Neural cell (in vitro differentiated cells): ENCODE measurements around the gene TFAP2C. TPM values are rescaled to one million over a fixed set of nuclear protein-coding genes. Genes with fewer than 3 reads are reported as not detected.
A peak's percentile ranks its signal among the peaks of the same experiment; 100 is the strongest.

Source experiments
- H2AFZ ChIP-seq: fragments of 200-600, 300-800 bp; sonication (generic), shearing (Covaris generic); 2 replicates; pipeline ENCODE4 v1.6.0; 2014; ENCODE audit warnings: low read depth, mild to moderate bottlenecking, antibody characterized with exemption, low read length, moderate library complexity
- H3F3A ChIP-seq: fragments of 200-600 bp; shearing (Covaris generic); 2 replicates; pipeline ENCODE4 v1.6.1; 2016; ENCODE audit warnings: mild to moderate bottlenecking, moderate library complexity, mixed read lengths, antibody characterized with exemption, low read length; ENCODE audit not compliant: insufficient read depth, poor library complexity, severe bottlenecking
- H3K27ac ChIP-seq: fragments of 200-600, 300-800 bp; sonication (generic), shearing (Covaris generic); 2 replicates; pipeline ENCODE4 v1.5.1; 2014; ENCODE audit warnings: mild to moderate bottlenecking, low read length, moderate library complexity
- H3K27me3 ChIP-seq: fragments of 300-800, 200-600 bp; sonication (generic), shearing (Covaris generic); 2 replicates; pipeline ENCODE4 v1.6.0; 2014; ENCODE audit warnings: mild to moderate bottlenecking, low read depth, low read length, moderate library complexity; ENCODE audit not compliant: insufficient read depth
- H3K36me3 ChIP-seq: fragments of 300-800, 200-600 bp; sonication (generic), shearing (Covaris generic); 2 replicates; pipeline ENCODE4 v1.5.1; 2014; ENCODE audit warnings: mild to moderate bottlenecking, antibody characterized with exemption, low read length, moderate library complexity; ENCODE audit not compliant: insufficient read depth
- H3K4me2 ChIP-seq: fragments of 300-800, 200-600 bp; sonication (generic), shearing (Covaris generic); 2 replicates; pipeline ENCODE4 v1.6.0; 2014; ENCODE audit warnings: mild to moderate bottlenecking, low read length
- H3K4me3 ChIP-seq: fragments of 300-800, 200-600 bp; sonication (generic), shearing (Covaris generic); 2 replicates; pipeline ENCODE4 v1.5.1; 2014; ENCODE audit warnings: mild to moderate bottlenecking, low read length, moderate library complexity
- H3K79me2 ChIP-seq: fragments of 200-600 bp; shearing (Covaris generic); replicated peaks from 2 replicates; pipeline ENCODE4 v1.6.0; 2014; ENCODE audit warnings: mild to moderate bottlenecking, low read length, moderate library complexity; ENCODE audit not compliant: insufficient read depth
- H3K9ac ChIP-seq: fragments of 300-800, 200-600 bp; sonication (generic), shearing (Covaris generic); 2 replicates; pipeline ENCODE4 v1.6.1; 2016; ENCODE audit warnings: mild to moderate bottlenecking, low read length, mixed read lengths
- H3K9me2 ChIP-seq: fragments of 200-600 bp; shearing (Covaris generic); 2 replicates; pipeline ENCODE4 v1.6.1; 2016; ENCODE audit warnings: mild to moderate bottlenecking, low read length, mixed read lengths; ENCODE audit not compliant: insufficient read depth
- H3K9me3 ChIP-seq: fragments of 200-600, 300-800 bp; sonication (generic), shearing (Covaris generic); 2 replicates; pipeline ENCODE4 v1.6.1; 2016; ENCODE audit warnings: mild to moderate bottlenecking, mixed run types, low read length, moderate library complexity, mixed read lengths
- H4K20me1 ChIP-seq: fragments of 200-600 bp; shearing (Covaris generic); 2 replicates; pipeline ENCODE4 v1.6.1; 2016; ENCODE audit warnings: mild to moderate bottlenecking, mixed run types; ENCODE audit not compliant: insufficient read depth
- EP300 ChIP-seq: fragments of 450-650 bp; conservative IDR thresholded peaks from 2 replicates; pipeline ENCODE4 v1.6.1; 2014; ENCODE audit warnings: antibody characterized with exemption, mild to moderate bottlenecking, moderate library complexity; ENCODE audit not compliant: poor library complexity, severe bottlenecking
- EZH2 ChIP-seq: fragments of 200-600, 300-800 bp; shearing (Covaris generic), sonication (generic); IDR thresholded peaks from 2 replicates; pipeline ENCODE4 v1.6.1; 2014; ENCODE audit warnings: antibody characterized with exemption, low read length, borderline replicate concordance, mild to moderate bottlenecking; ENCODE audit not compliant: insufficient read depth, poor library complexity, severe bottlenecking
- MXI1 ChIP-seq: fragments of 450-650 bp; conservative IDR thresholded peaks from 2 replicates; pipeline ENCODE4 v1.6.1; 2014; ENCODE audit warnings: antibody characterized with exemption, mild to moderate bottlenecking; ENCODE audit not compliant: poor library complexity, severe bottlenecking
- POLR2AphosphoS5 ChIP-seq: IDR thresholded peaks from 2 replicates; pipeline ENCODE4 v1.6.1; 2012
- RAD21 ChIP-seq: fragments of 450-650 bp; conservative IDR thresholded peaks from 2 replicates; pipeline ENCODE4 v1.6.1; 2014; ENCODE audit warnings: antibody characterized with exemption, mild to moderate bottlenecking, moderate library complexity
- SMC3 ChIP-seq: fragments of 450-650 bp; conservative IDR thresholded peaks from 2 replicates; pipeline ENCODE4 v1.6.1; 2014; ENCODE audit warnings: antibody characterized with exemption, mild to moderate bottlenecking, moderate library complexity; ENCODE audit not compliant: poor library complexity
- TAF1 ChIP-seq: IDR thresholded peaks from 2 replicates; pipeline ENCODE4 v1.6.1; 2012; ENCODE audit warnings: low read depth
- polyA minus RNA-seq: library from RNA; depleted of rRNA, polyadenylated mRNA; stranded (reverse); fragments of >200 nt; gene quantifications from 2 replicates; pipeline ENCODE4 v1.2.3, GENCODE V29; 2014
- polyA plus RNA-seq: library from polyadenylated mRNA; depleted of rRNA; stranded (reverse); fragments of >200 nt; gene quantifications from 2 replicates; pipeline ENCODE4 v1.2.3, GENCODE V29; 2014
- TF ChIP-seq, protein P1 (sequence below): fragments of 450-650 bp; IDR thresholded peaks from 2 replicates; pipeline ENCODE4 v1.5.1; 2014; ENCODE audit warnings: antibody characterized with exemption, mild to moderate bottlenecking, moderate library complexity; ENCODE audit not compliant: poor library complexity, severe bottlenecking
- TF ChIP-seq, protein P2 (sequence below): IDR thresholded peaks from 2 replicates; pipeline ENCODE4 v1.6.1; 2012; ENCODE audit warnings: borderline replicate concordance

TFAP2C gene
- not detected in 2 replicates for polyA plus RNA-seq
- not detected in 2 replicates for polyA minus RNA-seq

DNA sequence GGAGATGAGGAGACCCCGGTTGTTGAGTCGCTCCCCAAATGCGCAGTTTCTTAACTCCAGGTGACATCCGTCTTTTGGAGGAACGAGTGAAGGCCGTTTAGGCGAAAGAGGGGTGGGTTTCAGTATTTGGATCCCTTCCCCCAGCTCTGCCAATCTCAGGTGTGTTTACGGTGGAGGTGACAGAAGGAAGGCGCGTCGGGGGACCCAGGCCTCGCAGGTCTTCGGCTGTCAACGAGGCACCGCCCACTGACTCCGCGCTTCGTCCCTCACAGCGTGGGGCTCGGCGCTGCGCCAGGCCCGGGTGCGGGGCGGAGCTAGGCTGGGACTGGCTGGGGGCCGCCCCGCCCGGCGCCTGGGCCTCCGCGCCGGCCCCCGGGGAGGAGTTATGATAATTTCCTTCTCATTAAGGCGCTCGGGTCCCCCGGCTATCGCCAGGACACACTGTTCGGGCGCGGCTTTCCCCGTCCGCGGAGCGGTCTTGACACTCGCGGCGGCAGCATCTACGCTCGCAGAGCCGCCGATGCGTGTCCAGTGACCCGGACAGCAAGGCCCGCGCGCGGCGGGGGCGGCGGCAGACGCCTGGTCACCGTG is at the start of gene TFAP2C:
TFAP2C (plus strand) TSS at position 434 of the 591 bp plus-strand sequence. CDS start 239 bp downstream, outside the sequence.
- TF ChIP-seq POLR2AphosphoS5, result no peak
- TF ChIP-seq SMC3, result no peak
- TF ChIP-seq EP300, result no peak
- no peak for TF ChIP-seq TAF1
- TF ChIP-seq MXI1, result no peak
- no peak for TF ChIP-seq EZH2
- TF ChIP-seq, protein P1, sequence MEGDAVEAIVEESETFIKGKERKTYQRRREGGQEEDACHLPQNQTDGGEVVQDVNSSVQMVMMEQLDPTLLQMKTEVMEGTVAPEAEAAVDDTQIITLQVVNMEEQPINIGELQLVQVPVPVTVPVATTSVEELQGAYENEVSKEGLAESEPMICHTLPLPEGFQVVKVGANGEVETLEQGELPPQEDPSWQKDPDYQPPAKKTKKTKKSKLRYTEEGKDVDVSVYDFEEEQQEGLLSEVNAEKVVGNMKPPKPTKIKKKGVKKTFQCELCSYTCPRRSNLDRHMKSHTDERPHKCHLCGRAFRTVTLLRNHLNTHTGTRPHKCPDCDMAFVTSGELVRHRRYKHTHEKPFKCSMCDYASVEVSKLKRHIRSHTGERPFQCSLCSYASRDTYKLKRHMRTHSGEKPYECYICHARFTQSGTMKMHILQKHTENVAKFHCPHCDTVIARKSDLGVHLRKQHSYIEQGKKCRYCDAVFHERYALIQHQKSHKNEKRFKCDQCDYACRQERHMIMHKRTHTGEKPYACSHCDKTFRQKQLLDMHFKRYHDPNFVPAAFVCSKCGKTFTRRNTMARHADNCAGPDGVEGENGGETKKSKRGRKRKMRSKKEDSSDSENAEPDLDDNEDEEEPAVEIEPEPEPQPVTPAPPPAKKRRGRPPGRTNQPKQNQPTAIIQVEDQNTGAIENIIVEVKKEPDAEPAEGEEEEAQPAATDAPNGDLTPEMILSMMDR, result no peak
- TF ChIP-seq, protein P2, sequence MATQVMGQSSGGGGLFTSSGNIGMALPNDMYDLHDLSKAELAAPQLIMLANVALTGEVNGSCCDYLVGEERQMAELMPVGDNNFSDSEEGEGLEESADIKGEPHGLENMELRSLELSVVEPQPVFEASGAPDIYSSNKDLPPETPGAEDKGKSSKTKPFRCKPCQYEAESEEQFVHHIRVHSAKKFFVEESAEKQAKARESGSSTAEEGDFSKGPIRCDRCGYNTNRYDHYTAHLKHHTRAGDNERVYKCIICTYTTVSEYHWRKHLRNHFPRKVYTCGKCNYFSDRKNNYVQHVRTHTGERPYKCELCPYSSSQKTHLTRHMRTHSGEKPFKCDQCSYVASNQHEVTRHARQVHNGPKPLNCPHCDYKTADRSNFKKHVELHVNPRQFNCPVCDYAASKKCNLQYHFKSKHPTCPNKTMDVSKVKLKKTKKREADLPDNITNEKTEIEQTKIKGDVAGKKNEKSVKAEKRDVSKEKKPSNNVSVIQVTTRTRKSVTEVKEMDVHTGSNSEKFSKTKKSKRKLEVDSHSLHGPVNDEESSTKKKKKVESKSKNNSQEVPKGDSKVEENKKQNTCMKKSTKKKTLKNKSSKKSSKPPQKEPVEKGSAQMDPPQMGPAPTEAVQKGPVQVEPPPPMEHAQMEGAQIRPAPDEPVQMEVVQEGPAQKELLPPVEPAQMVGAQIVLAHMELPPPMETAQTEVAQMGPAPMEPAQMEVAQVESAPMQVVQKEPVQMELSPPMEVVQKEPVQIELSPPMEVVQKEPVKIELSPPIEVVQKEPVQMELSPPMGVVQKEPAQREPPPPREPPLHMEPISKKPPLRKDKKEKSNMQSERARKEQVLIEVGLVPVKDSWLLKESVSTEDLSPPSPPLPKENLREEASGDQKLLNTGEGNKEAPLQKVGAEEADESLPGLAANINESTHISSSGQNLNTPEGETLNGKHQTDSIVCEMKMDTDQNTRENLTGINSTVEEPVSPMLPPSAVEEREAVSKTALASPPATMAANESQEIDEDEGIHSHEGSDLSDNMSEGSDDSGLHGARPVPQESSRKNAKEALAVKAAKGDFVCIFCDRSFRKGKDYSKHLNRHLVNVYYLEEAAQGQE, result no peak
- TF ChIP-seq RAD21, result no peak
- Histone ChIP-seq H3K9ac (no peak within 1 kb of the TSS), H3K79me2 (no peaks in the 10 kb centered on the region), H3K9me3 (no peaks in the 10 kb centered on the region), H3K4me3 (peak within 1 kb of the TSS; percentile 65), H3K36me3 (no peaks in the 10 kb centered on the region), H3K27ac (no peak within 1 kb of the TSS), H4K20me1 (no peaks in the 10 kb centered on the region), H3F3A (no peaks in the 10 kb centered on the region), H3K27me3 (peaks cover 100% of the 10 kb centered on the region), H3K9me2 (no peaks in the 10 kb centered on the region), H2AFZ (no peak within 1 kb of the TSS), H3K4me2 (peak within 1 kb of the TSS; percentile 27)

DNA sequence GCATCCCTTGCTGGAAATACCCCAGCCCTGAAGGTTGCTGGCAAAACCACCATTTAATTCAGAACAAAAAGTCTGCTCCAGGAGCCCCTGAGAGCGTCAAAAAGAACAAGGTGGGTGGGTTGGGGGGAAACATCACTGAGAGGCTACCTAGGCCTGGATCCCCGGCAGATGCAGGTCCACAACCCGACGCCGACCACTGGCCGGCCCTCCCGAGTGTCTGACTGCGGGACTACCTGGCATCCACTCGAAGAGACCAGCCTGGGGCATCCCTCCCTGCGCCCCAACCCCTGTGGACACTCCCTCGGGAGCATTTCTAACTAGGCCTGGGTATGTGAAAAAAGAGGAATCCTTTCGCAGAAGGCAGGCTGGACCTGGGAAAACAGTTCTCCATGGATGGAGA is 48.9 kb upstream of the TFAP2C start:
- TF ChIP-seq, protein P1, result no peak
- no peak for TF ChIP-seq MXI1
- TF ChIP-seq RAD21, result no peak
- TF ChIP-seq TAF1, result no peak
- TF ChIP-seq, protein P2, result no peak
- no peak for TF ChIP-seq POLR2AphosphoS5
- no peak for TF ChIP-seq EZH2
- no peak for TF ChIP-seq EP300
- no peak for TF ChIP-seq SMC3
- H3K4me2 ChIP-seq, result no peak overlapping the region
- H3K27ac ChIP-seq, result no peak overlapping the region
- H3K4me3 ChIP-seq, result no peak overlapping the region
- H3K27me3 ChIP-seq, result no peaks in the 10 kb centered on the region
- H3K36me3 ChIP-seq, result no peaks in the 10 kb centered on the region
- no peaks in the 10 kb centered on the region for H3F3A ChIP-seq
- H3K79me2 ChIP-seq, result no peaks in the 10 kb centered on the region
- no peak overlapping the region for H3K9ac ChIP-seq
- H3K9me3 ChIP-seq, result no peaks in the 10 kb centered on the region
- no peaks in the 10 kb centered on the region for H3K9me2 ChIP-seq
- H4K20me1 ChIP-seq, result no peaks in the 10 kb centered on the region
- H2AFZ ChIP-seq, result no peak overlapping the region
